Prostate gland (tissue), 2 donors: ENCODE results near the gene KDM4B. TPM values are rescaled to one million over a fixed set of nuclear protein-coding genes. Genes with fewer than 3 reads are reported as not detected.
A peak's percentile ranks its signal among the peaks of the same experiment; 100 is the strongest.

Experiments used
- DNase-seq: peaks from one replicate; pipeline ENCODE4 v3.0.0-alpha.2; 2019; ENCODE audit warnings: low spot score
- H3K27ac ChIP-seq, 2 donors: fragments of 200-600 bp; sonication (generic); 2 replicates each; pipeline ENCODE4 v1.5.1; 2017 to 2019
- H3K27me3 ChIP-seq: fragments of 200-600 bp; sonication (generic); replicated peaks from 2 replicates; pipeline ENCODE4 v1.5.1; 2019; ENCODE audit not compliant: insufficient read depth
- H3K36me3 ChIP-seq, 2 donors: fragments of 200-600 bp; sonication (generic); 1 replicate in 1 of 2; 2 replicates in 1 of 2; pipeline versions ENCODE4 v1.5.1 to v1.8.1; 2017 to 2019
- H3K4me1 ChIP-seq: fragments of 200-600 bp; sonication (generic); replicated peaks from 2 replicates; pipeline ENCODE4 v1.5.1; 2019
- H3K4me3 ChIP-seq, 2 donors: fragments of 200-600 bp; sonication (generic); 2 replicates each; pipeline ENCODE4 v1.5.1; 2017 to 2019
- H3K9me3 ChIP-seq: fragments of 200-600 bp; sonication (generic); 2 replicates; pipeline ENCODE4 v1.5.1; 2017
- POLR2A ChIP-seq: fragments of 450-650 bp; IDR thresholded peaks from one replicate; pipeline ENCODE4 v1.6.1; 2016; ENCODE audit warnings: antibody characterized with exemption, mild to moderate bottlenecking
- POLR2AphosphoS5 ChIP-seq: sonication (generic); formaldehyde crosslinking; IDR thresholded peaks from one replicate; pipeline ENCODE4 v1.6.1; 2017; ENCODE audit warnings: antibody characterized with exemption
- WGBS: methylation state at CpG from one replicate; pipeline ENCODE4 v1.1.5; 2018; 5-methylcytosine and 5-hydroxymethylcytosine counted together
- intact Hi-C: fragments of 100-400 bp; cut with DNase I; formaldehyde crosslinking; loops from one replicate; pipeline ENCODE4 v1.14.2; 2022
- total RNA-seq, 2 donors: library from RNA; depleted of rRNA; stranded (reverse); fragments of >200 nt; gene quantifications; one replicate each; pipeline ENCODE4 v1.1.0, GENCODE V29; 2016
- TF ChIP-seq, protein P1 (sequence below), 4 experiments: fragments of 200-600 bp in 2 of 4; fragments of 450-650 bp in 2 of 4; sonication (generic) in 2 of 4; IDR thresholded peaks; 1 replicate in 3 of 4; 2 replicates in 1 of 4; pipeline ENCODE4 v1.5.1; 2016 to 2019; ENCODE audit warnings: antibody characterized with exemption in 4 of 4, mild to moderate bottlenecking in 2 of 4, moderate library complexity in 2 of 4

The KDM4B gene
- total RNA-seq, 2 donors from 2014 or later: 74.6 to 136 TPM

DNA sequence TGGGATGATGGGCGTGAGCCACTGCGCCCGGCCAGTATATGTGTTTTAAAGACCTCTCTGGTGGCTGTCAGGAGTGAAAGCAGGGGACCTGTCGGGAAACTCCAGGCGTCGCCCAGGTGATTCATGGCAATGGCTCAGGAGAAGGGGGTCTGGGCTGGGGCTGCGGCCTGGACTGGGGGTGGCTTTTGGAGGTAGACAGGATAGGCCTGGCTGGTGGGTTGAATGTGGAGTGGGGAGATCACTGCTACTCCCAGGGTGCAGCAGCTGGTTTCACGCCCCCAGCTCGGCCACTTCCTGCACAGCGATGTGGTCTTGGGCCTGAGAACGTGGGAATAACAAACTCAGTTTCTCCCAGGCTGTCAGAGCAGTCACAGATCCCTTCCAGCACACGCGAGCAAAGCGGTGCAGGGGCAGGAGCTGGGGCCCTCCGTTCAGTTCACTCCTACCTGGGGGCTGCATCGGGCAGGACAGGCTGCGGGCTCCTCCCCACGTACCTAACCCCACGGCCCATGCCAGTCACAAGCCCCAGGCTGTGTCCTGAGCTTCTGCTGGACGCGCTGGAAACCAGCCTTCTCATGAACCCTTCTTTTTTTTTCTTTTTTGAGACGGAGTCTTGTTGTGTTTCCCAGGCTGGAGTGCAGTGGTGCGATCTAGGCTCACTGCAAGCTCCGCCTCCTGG is 18.9 kb downstream of the KDM4B start:
- no peaks in the 10 kb centered on the region for H3K27me3 ChIP-seq
- no peak for DNase-seq
- peak overlapping the region; percentile 80 to 85 for H3K27ac ChIP-seq
- intact Hi-C loops: no loop called here
- no peak for TF ChIP-seq POLR2A
- TF ChIP-seq, protein P1, sequence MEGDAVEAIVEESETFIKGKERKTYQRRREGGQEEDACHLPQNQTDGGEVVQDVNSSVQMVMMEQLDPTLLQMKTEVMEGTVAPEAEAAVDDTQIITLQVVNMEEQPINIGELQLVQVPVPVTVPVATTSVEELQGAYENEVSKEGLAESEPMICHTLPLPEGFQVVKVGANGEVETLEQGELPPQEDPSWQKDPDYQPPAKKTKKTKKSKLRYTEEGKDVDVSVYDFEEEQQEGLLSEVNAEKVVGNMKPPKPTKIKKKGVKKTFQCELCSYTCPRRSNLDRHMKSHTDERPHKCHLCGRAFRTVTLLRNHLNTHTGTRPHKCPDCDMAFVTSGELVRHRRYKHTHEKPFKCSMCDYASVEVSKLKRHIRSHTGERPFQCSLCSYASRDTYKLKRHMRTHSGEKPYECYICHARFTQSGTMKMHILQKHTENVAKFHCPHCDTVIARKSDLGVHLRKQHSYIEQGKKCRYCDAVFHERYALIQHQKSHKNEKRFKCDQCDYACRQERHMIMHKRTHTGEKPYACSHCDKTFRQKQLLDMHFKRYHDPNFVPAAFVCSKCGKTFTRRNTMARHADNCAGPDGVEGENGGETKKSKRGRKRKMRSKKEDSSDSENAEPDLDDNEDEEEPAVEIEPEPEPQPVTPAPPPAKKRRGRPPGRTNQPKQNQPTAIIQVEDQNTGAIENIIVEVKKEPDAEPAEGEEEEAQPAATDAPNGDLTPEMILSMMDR (IDR thresholded peaks at IDR 0.05): no peak
- TF ChIP-seq POLR2AphosphoS5: no peak
- H3K9me3 ChIP-seq: no peaks in the 10 kb centered on the region
- 77% methylated on average over 24 of the region's 24 CpGs for WGBS
- peaks cover 46% of the 10 kb centered on the region for H3K4me1 ChIP-seq
- no peak overlapping the region for H3K4me3 ChIP-seq
- no peaks in the 10 kb centered on the region for H3K36me3 ChIP-seq

DNA sequence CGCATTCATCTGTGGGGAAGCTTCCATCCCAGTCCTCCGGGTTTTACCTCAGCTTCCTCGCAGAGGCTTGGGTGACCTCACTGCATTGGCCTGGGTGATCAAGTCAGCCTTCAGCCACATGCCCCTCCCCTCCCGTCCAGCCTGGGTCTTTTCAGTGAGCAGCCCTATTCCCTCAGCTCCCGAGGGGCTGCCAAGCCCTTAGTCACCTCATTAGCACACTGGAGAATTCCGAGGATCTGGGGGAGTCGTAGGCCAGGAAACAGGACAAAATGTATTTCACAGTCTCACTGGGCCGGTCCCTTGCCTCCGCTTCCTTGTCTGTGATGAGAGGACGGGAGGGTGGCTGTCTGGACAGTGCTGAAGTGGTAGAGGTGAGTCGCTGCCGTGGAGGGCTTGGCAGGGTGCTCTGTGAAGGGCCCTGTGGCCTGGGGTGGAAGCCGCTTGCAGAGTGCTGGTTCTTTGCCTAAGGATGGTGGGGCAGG is 19.9 kb downstream of the KDM4B start:
- Histone ChIP-seq H3K36me3 (no peaks in the 10 kb centered on the region), H3K27ac (peak overlapping the region; percentile 80 to 85), H3K4me1 (peaks cover 43% of the 10 kb centered on the region), H3K27me3 (no peaks in the 10 kb centered on the region), H3K4me3 (no peak overlapping the region), H3K9me3 (no peaks in the 10 kb centered on the region)
- TF ChIP-seq POLR2A: no peak
- TF ChIP-seq, protein P1 (IDR thresholded peaks at IDR 0.05): no peak
- TF ChIP-seq POLR2AphosphoS5: no peak
- WGBS: 49% methylated on average over 13 of the region's 13 CpGs
- intact Hi-C loops: no loop called here
- DNase-seq: no peak

DNA sequence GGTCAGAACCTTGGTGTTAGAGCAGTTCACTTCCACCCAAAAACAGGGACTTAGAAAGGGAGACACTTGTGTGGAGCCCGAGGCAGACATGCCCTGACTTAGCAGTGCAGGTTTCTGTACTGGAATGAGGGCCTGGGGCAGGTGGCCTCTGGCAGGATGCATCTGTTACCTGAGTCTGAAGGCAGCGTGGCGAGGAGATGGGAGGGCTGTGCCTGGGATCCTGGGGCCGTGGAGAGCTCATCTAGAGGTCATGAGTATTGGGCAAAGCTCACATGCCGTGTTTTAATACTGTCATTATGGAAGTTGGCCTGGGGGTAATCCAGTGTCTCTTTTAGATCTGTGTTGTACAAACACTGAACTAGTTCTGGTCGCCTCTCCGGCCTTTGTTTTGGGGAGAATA is 21.4 kb downstream of the KDM4B start:
- WGBS: 62% methylated on average over 7 of the region's 7 CpGs
- no peak for DNase-seq
- no peak for TF ChIP-seq POLR2A
- TF ChIP-seq POLR2AphosphoS5: no peak
- TF ChIP-seq, protein P1 (IDR thresholded peaks at IDR 0.05): no peak
- H3K4me3 ChIP-seq: no peak overlapping the region
- H3K27ac ChIP-seq: peak overlapping the region; percentile 80 to 85
- H3K9me3 ChIP-seq: no peaks in the 10 kb centered on the region
- H3K36me3 ChIP-seq: no peaks in the 10 kb centered on the region
- intact Hi-C loops: no loop called here
- peaks cover 43% of the 10 kb centered on the region for H3K4me1 ChIP-seq
- H3K27me3 ChIP-seq: no peaks in the 10 kb centered on the region

DNA sequence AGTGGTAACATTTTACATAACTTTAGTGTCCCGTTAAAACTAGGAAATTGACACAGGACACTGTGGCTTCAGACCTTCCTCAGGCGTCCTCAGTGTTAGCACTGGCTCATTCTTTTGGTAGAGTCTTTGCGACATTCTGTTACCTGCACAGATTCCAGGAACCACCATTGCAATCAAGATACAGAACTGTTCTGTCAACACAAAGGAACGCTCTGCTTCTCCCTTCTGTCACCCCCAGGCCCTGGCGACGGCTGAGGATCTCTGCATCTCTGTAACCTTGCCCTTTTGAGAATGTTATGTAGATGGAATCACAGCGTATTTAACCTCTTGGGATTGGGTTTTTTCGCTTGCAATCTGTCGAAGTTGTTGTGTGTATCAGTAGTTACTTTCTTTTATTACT is 22.6 kb downstream of the KDM4B start:
- Histone ChIP-seq H3K9me3 (no peaks in the 10 kb centered on the region), H3K4me1 (peaks cover 32% of the 10 kb centered on the region), H3K27me3 (no peaks in the 10 kb centered on the region), H3K27ac (peak overlapping the region; percentile 80 to 85), H3K36me3 (no peaks in the 10 kb centered on the region), H3K4me3 (no peak overlapping the region)
- TF ChIP-seq, protein P1 (IDR thresholded peaks at IDR 0.05): peak in 1 of 4 experiments; percentile 14
- TF ChIP-seq POLR2AphosphoS5: peak; percentile 89
- no peak for TF ChIP-seq POLR2A
- peak; percentile 90 for DNase-seq
- WGBS: 38% methylated on average over 9 of the region's 9 CpGs
- intact Hi-C loops: no loop called here
